Renal cortex interstitium (tissue), 11 donors: ENCODE results near the gene KLC3. TPM values are rescaled to one million over a fixed set of nuclear protein-coding genes. Genes with fewer than 3 reads are reported as not detected.

Source experiments
- DNase-seq, 11 donors: peaks; one replicate each; pipeline ENCODE4 v3.0.0-alpha.2; 2013; ENCODE audit warnings: low read depth in 9 of 11, low spot score in 4 of 11; ENCODE audit errors: extremely low read depth in 1 of 11
- polyA plus RNA-seq, 3 donors: library from polyadenylated mRNA; unstranded; fragments of 120-200 nt; gene quantifications; one replicate each; pipeline ENCODE4 v1.2.1, GENCODE V29; 2013; ENCODE audit not compliant: insufficient read length in 3 of 3

Gene KLC3
- polyA plus RNA-seq, 3 donors: 1.3 to 2.4 (median 2.0) TPM

GRCh38 chr19:45344621-45345505 lies 4.3 kb downstream of the KLC3 start:
- DNase-seq: no peak

DNA sequence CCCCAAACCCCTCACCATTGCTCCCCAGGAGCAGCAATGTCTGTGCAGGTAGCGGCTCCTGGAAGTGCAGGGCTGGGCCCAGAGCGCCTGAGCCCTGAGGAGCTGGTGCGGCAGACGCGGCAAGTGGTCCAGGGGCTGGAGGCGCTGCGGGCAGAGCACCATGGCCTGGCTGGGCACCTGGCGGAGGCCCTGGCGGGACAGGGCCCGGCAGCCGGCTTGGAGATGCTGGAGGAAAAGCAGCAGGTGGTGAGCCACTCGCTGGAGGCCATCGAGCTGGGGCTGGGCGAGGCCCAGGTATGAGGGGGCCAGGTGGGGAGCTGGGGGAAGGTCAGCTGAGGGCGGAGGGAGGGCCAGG lies 4.9 kb downstream of the KLC3 start:
- DNase-seq: no peak

DNA sequence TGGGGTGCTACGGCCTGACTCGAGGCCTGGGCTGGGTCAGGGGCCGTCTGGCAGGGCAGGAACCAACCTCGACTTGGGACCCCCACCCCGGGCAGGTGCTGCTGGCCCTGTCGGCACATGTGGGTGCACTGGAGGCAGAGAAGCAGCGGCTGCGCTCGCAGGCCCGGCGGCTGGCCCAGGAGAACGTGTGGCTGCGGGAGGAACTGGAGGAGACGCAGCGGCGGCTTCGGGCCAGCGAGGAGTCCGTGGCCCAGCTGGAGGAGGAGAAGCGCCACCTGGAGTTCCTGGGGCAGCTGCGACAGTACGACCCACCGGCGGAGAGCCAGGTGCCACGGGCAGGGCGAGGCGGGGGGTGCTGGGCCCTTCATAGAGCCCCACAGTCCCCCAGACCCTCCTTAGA lies 5.9 kb downstream of the KLC3 start:
- no peak for DNase-seq

DNA sequence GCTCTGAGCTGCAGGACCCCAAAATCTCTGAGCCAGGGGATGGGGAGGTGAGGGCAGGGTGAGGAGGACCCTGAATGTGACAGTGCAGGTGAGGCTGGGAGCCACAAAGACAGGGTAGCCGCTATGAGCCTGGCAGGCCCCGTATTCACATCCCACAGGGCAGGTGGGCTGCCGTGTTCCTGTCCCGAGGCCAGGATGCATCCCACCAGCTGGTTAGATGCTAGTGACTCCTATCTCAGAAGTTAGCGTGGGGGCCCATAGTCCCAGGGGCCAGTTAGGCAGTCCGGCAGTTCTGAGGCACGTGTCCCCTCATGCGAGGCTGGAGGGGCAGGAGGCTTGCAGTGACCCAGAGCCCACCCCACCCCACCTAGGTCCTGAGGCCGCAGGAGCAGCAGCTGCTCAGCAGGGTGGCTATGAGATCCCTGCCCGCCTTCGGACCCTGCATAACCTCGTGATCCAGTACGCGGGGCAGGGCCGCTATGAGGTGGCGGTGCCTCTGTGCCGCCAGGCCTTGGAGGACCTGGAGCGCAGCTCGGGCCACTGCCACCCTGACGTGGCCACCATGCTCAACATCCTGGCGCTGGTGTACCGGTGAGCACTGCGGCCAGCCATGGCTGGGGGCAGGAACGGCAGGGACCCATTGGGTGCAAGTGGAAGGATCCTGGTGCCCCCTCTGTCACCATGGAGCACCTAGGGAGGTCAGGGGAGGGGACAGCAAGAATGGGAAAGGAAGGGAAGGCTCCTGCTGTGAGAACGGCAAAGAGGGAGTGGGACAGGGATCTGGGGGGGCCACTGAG lies 7.2 kb downstream of the KLC3 start:
- DNase-seq: no peak

DNA sequence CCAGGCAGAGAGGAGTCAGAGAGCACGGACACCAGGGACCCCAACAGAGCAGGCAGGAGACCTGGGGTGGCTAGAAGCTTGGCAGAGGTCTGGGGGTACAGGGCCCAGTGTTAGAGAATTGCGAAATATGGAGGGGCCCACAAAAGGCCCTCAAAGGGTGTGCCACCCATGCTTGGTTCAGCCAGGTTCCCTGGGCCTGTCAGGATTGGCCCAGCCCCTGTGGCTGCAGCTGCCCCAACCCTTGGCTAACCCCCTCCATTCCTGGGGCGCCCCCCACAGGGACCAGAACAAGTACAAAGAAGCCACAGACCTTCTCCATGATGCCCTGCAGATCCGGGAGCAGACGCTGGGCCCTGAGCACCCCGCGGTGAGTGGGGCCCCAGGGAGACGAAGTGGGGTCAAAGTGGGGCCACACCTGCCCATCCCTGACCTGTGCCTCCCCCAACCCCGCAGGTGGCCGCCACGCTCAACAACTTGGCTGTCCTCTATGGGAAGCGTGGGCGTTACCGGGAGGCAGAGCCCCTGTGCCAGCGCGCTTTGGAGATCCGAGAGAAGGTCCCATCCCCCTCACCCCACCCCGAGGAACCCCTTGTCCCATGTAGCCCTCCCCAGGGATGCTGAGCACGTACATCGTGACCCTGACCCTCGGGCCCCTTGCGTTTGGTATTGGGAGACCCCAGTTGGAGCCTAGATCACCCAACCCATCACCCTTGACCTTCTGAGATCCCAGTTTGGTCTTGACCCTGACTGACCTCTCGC lies 8.0 kb downstream of the KLC3 start:
- DNase-seq: no peak

DNA sequence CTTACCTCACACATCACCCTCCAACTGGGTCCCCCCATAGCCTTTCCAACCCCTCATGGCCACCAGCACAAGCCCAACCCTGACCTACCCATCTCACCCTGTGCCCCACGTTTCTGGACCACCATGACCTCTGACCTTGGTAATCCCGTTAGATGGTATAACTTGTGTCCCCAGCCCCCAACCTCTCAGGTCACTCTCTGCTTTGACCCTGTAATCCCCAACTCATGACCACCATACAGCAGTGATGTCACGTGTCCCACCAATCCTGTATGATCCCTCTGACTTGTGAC lies 8.5 kb downstream of the KLC3 start:
- DNase-seq: no peak

- no peak for DNase-seq
Observed at GRCh38 chr19:45349430-45349941, 8.9 kb downstream of the KLC3 start.

- no peak for DNase-seq
Observed at GRCh38 chr19:45350477-45351058, 10.0 kb downstream of the KLC3 start.

- no peak for DNase-seq
Observed at GRCh38 chr19:45351401-45351952, 10.9 kb downstream of the KLC3 start.

GRCh38 chr19:45352062-45352461 lies 11.5 kb downstream of the KLC3 start:
- DNase-seq: no peak

DNA sequence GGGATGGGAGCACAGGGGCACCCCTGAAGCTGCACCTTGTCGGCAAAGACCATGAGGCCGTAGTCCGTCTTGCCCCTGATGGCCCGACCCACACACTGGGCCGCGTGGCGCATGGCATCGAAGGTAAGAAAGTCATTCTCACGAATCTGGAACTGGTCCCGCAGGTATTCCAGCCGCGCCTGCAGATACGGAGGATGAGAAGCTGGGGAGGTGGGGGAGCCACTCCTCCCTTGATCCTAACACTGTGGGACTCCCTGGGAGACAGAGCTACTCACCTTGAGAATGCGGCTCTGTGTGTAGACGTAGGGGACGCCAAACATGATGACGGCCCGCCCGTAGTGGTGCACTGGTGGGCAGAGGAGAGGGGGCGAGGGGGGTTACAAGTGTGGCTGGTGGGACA lies 11.9 kb downstream of the KLC3 start:
- no peak for DNase-seq

DNA sequence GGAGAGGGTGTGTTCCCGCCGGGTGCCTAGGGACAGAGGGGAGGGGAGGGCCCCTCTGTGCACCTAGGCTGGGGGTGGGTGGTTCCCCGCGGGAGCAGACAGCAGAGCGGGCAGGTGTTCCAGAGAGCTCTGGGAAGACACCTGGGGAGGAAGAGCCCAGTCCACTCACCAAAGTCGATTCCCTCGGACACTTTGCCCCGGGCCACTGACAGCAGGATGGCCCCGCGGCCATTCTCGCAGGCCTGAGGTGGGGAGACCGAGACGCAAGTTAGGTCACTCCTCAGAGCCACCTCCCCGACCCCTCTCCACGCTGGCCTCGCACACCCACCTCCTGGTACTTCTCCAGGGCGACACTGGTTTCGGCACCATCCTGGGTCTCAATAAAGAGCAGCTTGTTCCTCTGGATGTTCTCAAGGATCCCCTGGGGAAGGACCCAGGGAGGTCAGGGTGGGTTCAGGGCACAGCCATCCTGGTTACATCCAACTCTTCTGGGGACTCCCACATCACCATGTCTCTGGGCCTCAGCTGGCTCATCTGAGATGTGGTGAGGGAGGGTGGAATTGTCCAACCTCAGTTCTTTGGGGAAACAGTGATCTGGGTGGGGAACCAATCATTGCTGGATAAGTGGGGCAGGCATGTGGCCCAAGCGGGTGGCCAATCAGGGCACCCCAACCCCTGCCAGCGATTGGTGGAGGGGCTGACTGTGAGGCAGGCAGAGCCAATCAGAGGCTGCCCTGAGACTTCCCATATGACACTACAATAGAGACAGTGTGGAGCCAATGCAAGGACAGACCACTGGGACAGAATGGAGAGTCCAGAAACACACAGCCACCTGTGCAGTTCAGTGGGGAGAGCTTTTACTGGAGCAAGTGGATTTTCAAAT lies 12.6 kb downstream of the KLC3 start:
- no peak for DNase-seq

DNA sequence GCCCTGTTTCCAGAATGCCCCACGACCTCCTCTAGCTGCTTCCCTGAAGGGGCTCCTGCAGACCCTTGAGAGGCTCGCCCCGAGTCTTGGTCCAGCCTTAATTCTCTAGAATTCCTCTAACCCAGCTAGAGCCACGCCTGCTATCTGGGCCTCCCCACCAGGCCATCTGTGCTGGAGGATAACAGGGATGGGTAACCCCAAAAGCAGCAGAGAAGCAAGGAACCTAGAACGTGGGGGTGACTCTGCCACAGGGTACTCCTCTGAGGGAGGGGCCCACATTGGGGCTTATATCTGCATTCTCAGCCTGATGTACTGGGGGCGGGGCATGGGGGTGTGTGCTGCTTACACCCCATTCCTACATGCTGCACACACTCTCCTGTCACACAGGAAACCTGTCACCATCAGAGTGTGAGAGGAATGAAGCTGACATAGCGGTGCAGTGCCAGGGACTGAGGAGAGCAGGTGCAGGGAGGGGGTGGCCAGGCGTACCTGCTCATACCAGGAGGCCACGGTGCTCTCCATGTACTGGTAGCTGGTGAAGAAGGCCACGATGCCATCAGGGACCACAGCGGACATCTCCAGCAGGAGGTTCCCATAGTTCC lies 13.8 kb downstream of the KLC3 start:
- no peak for DNase-seq

DNA sequence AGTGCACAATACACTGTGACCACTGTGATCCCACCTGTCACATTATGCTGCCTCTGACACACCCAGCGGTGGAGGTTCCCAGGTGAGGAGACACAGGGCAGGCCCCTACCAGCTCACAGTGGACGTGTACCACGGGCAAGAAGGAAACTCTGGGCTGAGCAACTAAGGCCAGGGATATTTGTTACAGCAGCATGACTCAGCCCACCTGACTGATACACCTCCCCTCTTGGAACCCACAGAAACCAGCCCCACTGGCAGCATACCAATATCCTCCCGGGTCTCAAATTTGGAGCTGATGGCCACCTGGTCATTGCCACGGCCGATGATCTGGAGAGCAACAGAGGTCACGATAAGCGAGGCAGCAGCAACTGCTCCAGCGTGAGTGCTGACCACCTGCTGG lies 14.9 kb downstream of the KLC3 start:
- DNase-seq: no peak

DNA sequence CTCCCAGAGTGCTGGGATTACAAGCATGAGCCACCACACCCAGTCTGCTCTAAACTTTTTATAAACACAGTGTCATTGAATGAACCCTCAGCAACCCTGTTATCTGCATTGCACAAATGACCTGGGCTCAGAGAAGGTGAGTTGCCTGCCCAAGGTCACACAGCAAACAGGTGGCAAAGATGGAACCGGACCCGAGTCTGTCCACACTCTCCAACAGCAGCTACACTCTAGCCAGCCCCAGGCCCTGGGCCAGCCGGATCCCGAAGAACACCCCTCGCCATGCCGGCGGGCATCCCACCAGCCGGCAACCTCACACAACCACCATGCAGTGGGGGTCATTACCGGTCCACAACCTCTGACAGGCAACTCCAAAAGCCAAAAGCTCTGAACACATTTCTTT lies 15.4 kb downstream of the KLC3 start:
- DNase-seq: no peak

GRCh38 chr19:45356760-45357444 lies 16.4 kb downstream of the KLC3 start:
- DNase-seq: no peak

DNA sequence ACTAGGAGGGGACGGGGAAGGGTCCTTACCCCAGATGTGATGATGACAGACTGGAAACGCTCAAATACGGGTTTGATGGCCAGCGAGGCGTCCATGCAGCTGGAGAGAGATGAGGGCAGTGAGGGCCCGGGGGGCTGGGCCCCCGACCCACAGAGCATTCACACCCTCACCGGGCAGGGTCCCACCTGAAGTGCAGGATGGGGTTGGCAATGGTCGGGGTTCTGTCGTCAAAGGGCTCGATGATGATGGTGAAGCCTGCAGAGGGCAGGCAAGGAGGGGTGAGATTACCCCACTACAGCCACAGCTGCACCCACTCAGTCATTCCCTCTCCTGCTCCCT lies 16.9 kb downstream of the KLC3 start:
- DNase-seq: no peak
